ENCODE results near the gene ZNF573. TPM values are rescaled to one million over a fixed set of nuclear protein-coding genes. Genes with fewer than 3 reads are reported as not detected.
A peak's percentile ranks its signal among the peaks of the same experiment; 100 is the strongest.

ZNF573 gene
- total RNA-seq, 1 experiment from 2014 or later = 12.4 TPM

DNA sequence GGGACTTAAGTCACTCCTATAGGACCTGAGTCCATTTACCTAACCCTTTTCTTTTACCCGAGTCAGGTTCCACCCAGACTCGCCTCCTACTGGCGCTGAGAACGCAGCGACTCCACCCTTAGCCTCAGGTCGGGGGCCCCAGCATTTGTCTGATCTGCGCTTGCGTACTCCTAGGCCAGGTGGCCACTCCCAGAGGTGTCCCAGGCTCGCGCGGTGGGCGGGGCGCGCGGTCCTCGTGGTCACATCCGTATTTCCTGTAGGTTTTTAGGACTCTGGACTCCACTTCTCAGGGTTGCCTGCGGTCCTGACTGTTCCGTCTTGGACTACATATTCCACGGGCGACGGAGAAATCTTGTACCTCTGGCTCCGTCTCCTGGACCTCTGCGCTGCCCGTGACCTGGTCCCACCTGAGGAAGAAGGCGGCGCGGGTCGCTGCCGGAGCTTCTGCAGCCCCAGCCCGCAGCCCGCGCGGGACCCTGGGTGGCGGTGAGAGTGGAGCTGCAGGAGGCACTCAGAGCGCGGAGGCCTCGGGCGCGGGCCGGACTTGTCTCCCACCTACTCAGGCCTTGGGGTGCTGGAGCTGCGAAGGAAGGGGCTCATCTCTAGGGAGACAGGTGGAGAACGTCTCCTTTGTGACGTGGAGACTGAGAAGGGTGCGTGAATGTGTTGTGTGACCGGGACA is 11.0 kb upstream of the ZNF573 start (continued):
- TF ChIP-seq ELF4 (CRISPR knock-in tag; IDR thresholded peaks at IDR 0.05; ENCODE audit: low read depth) = no peak
- no peak for TF ChIP-seq ESRRA (CRISPR knock-in tag; IDR thresholded peaks at IDR 0.05; ENCODE audit: borderline replicate concordance)
- TF ChIP-seq SMAD4 (CRISPR knock-in tag; IDR thresholded peaks at IDR 0.05) = no peak
- TF ChIP-seq NFE2L1 (CRISPR knock-in tag; IDR thresholded peaks at IDR 0.05) = no peak
- TF ChIP-seq ZNF219 (CRISPR knock-in tag; IDR thresholded peaks at IDR 0.05; ENCODE audit: borderline replicate concordance) = no peak
- no peak for TF ChIP-seq SOX15 (CRISPR knock-in tag; IDR thresholded peaks at IDR 0.05)
- TF ChIP-seq TEAD1 (CRISPR knock-in tag; IDR thresholded peaks at IDR 0.05) = no peak
- TF ChIP-seq GABPB1 (CRISPR knock-in tag; IDR thresholded peaks at IDR 0.05) = no peak

DNA sequence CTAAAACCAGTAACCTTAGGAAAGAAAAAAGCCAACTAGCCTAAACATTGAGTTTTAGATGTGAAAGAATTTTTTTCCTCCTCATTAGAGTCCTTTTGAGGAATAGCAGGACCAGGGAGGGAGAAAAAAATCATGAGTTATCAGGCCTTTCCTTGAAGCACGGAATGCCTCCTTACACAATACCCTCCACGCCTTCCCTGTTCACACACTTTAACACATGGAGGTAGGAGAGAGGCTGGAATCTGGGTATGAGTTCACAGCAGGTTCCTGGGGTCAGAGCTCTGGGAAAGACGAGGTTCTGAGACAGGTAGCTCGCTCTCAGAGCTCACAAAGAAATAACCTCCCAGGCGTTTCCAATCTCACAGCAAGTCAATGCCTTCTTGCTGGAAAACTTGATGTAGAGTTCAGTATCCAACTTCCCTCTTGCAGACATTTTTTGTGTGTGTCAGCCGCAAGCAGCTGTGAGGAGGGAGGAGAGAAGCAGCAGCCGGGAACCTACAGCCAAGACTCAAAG is 716 bp downstream of the ZNF573 start:
- ChIA-PET POLR2A (interaction anchor here (1.6 kb wide), 1 partner anchor 184 kb away, joined by 7 read pairs; the partner anchor contains the start of genes ZNF540 and ZNF571), CTCF (interaction anchor here (2.6 kb wide), 1 partner anchor 59 kb away, joined by 13 read pairs; the partner anchor contains the start of gene ZNF607)
- ATAC-seq (no peak), DNase-seq (ENCODE audit: low spot score) (no peak)
- H3K4me3 Mint-ChIP-seq = peak overlapping the region; percentile 94
- peaks cover 3% of the 10 kb centered on the region; the same call in 1 of the 2 replicates for H3K4me1 Mint-ChIP-seq
- TF ChIP-seq ELF4 (CRISPR knock-in tag; IDR thresholded peaks at IDR 0.05; ENCODE audit: low read depth) (no peak), TP53 (CRISPR knock-in tag; IDR thresholded peaks at IDR 0.05) (no peak), GRHL2 (CRISPR knock-in tag; IDR thresholded peaks at IDR 0.05; ENCODE audit: insufficient replicate concordance, severe bottlenecking) (no peak), ZNF416 (CRISPR knock-in tag; IDR thresholded peaks at IDR 0.05) (no peak), FOXP1 (CRISPR knock-in tag; IDR thresholded peaks at IDR 0.05; ENCODE audit: borderline replicate concordance) (no peak), SMAD3 (CRISPR knock-in tag; IDR thresholded peaks at IDR 0.05; ENCODE audit: borderline replicate concordance) (no peak), ATF1 (CRISPR knock-in tag; IDR thresholded peaks at IDR 0.05) (no peak), SOX15 (CRISPR knock-in tag; IDR thresholded peaks at IDR 0.05) (no peak), NFATC4 (CRISPR knock-in tag; IDR thresholded peaks at IDR 0.05) (no peak), FOXJ3 (CRISPR knock-in tag; IDR thresholded peaks at IDR 0.05; ENCODE audit: borderline replicate concordance) (no peak), ZNF219 (CRISPR knock-in tag; IDR thresholded peaks at IDR 0.05; ENCODE audit: borderline replicate concordance) (no peak)
- TF ChIP-seq, protein P1, sequence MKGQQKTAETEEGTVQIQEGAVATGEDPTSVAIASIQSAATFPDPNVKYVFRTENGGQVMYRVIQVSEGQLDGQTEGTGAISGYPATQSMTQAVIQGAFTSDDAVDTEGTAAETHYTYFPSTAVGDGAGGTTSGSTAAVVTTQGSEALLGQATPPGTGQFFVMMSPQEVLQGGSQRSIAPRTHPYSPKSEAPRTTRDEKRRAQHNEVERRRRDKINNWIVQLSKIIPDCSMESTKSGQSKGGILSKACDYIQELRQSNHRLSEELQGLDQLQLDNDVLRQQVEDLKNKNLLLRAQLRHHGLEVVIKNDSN (CRISPR knock-in tag; IDR thresholded peaks at IDR 0.05) = no peak
- TF ChIP-seq, protein P2, sequence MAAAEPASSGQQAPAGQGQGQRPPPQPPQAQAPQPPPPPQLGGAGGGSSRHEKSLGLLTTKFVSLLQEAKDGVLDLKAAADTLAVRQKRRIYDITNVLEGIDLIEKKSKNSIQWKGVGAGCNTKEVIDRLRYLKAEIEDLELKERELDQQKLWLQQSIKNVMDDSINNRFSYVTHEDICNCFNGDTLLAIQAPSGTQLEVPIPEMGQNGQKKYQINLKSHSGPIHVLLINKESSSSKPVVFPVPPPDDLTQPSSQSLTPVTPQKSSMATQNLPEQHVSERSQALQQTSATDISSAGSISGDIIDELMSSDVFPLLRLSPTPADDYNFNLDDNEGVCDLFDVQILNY (CRISPR knock-in tag; IDR thresholded peaks at IDR 0.05) = no peak
- TF ChIP-seq, protein P3, sequence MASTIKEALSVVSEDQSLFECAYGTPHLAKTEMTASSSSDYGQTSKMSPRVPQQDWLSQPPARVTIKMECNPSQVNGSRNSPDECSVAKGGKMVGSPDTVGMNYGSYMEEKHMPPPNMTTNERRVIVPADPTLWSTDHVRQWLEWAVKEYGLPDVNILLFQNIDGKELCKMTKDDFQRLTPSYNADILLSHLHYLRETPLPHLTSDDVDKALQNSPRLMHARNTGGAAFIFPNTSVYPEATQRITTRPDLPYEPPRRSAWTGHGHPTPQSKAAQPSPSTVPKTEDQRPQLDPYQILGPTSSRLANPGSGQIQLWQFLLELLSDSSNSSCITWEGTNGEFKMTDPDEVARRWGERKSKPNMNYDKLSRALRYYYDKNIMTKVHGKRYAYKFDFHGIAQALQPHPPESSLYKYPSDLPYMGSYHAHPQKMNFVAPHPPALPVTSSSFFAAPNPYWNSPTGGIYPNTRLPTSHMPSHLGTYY (CRISPR knock-in tag; IDR thresholded peaks at IDR 0.05) = no peak
- TF ChIP-seq, protein P4, sequence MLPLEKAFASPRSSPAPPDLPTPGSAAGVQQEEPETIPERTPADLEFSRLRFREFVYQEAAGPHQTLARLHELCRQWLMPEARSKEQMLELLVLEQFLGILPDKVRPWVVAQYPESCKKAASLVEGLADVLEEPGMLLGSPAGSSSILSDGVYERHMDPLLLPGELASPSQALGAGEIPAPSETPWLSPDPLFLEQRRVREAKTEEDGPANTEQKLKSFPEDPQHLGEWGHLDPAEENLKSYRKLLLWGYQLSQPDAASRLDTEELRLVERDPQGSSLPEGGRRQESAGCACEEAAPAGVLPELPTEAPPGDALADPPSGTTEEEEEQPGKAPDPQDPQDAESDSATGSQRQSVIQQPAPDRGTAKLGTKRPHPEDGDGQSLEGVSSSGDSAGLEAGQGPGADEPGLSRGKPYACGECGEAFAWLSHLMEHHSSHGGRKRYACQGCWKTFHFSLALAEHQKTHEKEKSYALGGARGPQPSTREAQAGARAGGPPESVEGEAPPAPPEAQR (CRISPR knock-in tag; IDR thresholded peaks at IDR 0.05) = no peak
- TF ChIP-seq, protein P5, sequence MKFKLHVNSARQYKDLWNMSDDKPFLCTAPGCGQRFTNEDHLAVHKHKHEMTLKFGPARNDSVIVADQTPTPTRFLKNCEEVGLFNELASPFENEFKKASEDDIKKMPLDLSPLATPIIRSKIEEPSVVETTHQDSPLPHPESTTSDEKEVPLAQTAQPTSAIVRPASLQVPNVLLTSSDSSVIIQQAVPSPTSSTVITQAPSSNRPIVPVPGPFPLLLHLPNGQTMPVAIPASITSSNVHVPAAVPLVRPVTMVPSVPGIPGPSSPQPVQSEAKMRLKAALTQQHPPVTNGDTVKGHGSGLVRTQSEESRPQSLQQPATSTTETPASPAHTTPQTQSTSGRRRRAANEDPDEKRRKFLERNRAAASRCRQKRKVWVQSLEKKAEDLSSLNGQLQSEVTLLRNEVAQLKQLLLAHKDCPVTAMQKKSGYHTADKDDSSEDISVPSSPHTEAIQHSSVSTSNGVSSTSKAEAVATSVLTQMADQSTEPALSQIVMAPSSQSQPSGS (CRISPR knock-in tag; IDR thresholded peaks at IDR 0.05; ENCODE audit: borderline replicate concordance, low read depth) = no peak
- peak overlapping the region; percentile 96 for H3K27ac Mint-ChIP-seq
- no peaks in the 10 kb centered on the region for H3K27me3 Mint-ChIP-seq (ENCODE audit: low read depth)
- H3K9me3 Mint-ChIP-seq = no peaks in the 10 kb centered on the region
- no peaks in the 10 kb centered on the region for H3K36me3 Mint-ChIP-seq

All from WTC11 (cell line).